NCI-H526 (cell line): ENCODE measurements around the gene SYT2.
"Not testable (repeated sequence)": the region's sequence is repeated elsewhere in the genome, so short reads cannot be mapped to it uniquely, and the experiment has no call there.

ENCODE experiments used
- DNase-seq, 2 experiments: peaks; one replicate each; lab custom pipeline; 2025; lab: John Stamatoyannopoulos, UW

SYT2 gene

DNA sequence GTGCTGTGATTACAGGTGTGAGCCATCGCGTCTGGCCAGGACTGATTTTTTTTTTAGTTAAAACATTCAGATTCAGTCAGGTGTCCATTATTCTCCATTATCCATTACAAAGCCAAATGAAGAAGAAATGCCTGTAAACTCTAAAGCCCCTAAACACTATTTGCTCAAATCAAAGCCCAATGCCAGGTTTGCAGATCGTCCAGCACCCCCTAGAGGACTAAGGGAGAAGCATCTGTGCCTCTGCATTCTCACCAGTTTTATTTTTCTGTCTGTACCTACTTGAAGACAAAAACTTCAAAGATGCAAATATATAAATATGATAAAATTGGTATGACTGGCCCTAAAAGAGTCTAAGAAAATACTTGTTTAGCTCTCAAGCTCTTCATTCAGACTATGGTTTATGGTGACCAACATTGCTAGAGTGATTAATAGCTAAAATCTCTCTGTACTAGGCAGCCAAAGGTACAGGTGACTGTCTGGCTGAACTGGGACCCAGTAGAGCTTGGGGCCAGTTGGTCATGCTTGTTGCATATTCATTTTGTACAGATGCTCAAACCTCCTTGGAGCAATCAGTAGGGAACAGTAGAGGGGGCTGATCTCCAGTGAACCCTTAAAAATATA is 138.4 kb downstream of the SYT2 start:
- DNase-seq = peak in 1 of 2 experiments; percentile 24

DNA sequence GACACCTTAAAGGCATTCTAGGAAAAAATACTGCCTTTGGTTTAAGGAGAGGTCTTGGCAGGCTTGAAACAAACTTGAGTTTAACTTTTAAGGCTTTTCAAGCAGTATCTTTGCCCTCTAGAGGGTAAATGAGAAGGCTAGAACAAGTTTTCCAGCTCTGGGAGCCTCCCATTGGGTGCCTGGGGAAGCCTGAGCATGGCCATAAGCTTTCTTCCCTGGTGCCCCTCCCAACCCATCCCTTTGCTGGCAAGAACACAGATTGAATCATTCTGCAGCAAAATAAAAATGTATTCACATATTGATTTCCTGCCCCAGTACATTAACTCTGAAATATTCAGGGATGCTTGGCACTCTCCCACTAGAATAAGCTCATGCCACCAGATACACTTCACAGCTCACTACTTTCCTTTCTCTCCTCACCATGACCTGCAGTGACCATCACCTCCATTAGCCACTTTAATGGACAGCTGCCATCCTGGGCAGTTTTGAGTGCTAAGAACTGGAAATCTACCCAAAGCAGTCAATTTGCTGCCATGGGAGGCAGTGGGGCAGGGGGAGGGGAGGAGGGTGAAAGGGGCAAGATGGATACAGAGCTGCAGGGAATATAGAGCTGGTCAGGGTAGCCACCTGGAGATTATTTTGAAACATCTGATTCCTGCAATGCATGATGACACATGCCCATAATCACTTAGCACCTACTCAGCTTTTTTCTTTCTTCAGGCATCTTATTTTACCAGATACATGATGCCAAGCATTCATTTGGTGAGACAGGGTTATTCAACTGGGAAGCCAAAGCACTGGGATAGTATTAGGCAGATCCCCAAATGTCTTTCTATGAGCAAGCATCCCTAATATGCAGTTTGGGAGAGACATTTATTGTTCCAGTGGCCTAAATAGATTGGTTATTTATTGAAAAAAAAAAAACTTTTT is 140.6 kb downstream of the SYT2 start:
- DNase-seq = no peak

DNA sequence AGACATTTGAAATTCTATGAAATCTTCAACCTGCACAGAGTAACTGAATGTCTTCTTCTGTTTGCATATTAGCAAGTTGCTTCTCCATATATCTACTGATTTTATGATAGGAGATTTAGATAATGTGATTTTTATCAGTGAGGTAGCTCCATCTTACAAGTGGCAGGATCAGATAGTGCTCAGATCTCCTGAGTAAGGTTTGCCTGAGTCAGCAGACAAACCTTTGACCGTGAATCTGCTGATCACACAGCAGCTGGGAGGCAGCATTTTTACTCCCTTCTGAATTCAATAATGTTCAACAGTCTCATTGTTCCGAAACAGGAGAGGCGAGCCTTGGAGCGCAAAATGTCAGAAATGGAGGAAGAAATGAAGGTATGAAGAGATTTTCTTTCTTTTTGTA is 141.4 kb downstream of the SYT2 start:
- DNase-seq = no peak

GRCh38 chr1:202568410-202568809 is 141.8 kb downstream of the SYT2 start:
- DNase-seq = no peak

DNA sequence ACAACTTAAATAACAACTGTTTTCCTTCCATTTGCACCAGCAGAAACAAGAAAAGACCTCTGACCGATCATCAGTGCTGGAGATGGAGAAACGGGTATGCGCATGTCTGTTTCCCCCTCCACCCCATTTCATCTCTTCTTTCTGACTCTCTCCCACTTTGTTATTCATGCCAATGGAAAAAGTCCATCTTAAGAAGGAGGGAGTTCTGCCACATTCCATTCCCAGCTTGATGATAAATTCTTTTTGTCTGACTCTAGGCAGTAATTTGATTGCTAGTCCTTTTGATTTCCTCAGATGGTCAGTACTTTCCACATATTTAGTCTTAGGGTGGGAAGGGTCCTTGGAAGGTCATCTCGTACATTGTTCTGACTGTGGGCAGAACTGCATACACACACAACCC is 142.5 kb downstream of the SYT2 start:
- no peak for DNase-seq

GRCh38 chr1:202565890-202566602 is 144.2 kb downstream of the SYT2 start:
- no peak for DNase-seq

- no peak for DNase-seq
Measured at GRCh38 chr1:202564958-202565495, 145.2 kb downstream of the SYT2 start.

DNA sequence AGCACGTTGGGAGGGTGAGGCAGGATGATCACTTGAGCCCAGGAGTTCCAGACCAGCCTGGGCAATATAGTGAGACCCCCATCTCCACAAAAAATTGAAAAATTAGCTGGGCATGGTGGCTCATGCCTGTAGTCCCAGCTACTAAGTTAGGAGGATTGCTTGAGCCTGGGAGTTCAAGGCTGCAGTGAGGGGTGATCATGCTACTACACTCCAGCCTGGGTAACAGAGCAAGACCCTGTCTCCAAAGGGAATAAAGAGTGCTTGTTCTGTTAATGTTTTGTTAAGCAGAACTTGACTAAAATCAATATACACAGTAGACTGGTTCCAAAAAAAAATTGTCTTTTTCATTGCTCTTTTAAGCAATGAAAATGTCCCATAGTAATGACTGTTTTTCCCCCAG is 146.4 kb downstream of the SYT2 start:
- no peak for DNase-seq

DNA sequence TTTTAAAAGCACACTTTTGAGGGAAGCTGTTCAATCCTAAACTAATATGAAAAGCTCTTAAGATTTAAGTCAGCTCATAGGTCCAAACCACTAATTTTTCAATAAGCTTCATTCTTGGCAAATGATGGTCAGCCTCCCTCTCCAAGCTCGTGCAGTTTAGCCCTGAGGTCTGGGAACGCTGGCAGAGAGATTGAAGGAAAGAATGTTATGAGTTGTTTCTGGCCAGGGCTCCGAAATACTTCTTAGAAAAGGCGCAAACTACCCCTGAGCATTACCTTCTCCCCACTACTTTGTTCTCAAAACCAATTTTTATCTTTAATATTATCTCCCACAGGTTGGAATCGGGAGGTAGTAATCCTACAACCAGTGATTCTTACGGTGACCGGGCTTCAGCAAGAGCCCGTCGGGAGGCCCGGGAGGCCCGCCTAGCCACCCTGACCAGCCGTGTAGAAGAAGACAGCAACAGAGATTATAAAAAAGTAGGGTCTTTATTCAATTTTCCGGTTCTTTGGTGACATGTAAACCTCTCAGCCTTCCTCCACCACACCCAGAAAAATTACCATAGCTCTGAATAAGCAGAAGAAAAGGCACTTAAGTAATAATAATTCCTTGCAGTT is 147.7 kb downstream of the SYT2 start:
- no peak for DNase-seq

GRCh38 chr1:202561726-202562443 is 148.4 kb downstream of the SYT2 start:
- no peak for DNase-seq

GRCh38 chr1:202561240-202561639 is 149.0 kb downstream of the SYT2 start:
- no peak for DNase-seq

DNA sequence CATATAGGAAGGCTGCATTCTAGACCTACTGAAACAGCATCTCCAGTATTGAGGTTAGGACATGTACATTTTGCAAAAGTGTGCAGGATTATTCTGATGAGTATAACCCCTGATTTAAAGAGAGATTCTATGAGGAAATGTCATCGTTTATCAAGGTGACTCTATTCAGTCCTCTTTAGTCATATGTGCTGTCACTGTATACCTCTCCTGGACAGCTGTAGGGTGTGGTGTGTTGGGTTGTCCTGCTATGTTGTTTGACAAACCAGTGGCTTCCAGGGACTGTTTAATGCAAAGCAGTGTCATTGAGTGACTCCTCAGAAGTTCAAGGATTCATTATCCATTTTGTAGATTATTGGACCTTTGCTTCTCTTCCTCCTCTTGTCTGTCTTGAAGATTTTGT is 152.6 kb downstream of the SYT2 start:
- not testable (repeated sequence) for DNase-seq

- not testable (repeated sequence) for DNase-seq
Measured at GRCh38 chr1:202556037-202556436, 154.2 kb downstream of the SYT2 start.

GRCh38 chr1:202554619-202555018 is 155.6 kb downstream of the SYT2 start:
- DNase-seq = not testable (repeated sequence)

GRCh38 chr1:202553560-202554038 is 156.7 kb downstream of the SYT2 start:
- DNase-seq = no peak

DNA sequence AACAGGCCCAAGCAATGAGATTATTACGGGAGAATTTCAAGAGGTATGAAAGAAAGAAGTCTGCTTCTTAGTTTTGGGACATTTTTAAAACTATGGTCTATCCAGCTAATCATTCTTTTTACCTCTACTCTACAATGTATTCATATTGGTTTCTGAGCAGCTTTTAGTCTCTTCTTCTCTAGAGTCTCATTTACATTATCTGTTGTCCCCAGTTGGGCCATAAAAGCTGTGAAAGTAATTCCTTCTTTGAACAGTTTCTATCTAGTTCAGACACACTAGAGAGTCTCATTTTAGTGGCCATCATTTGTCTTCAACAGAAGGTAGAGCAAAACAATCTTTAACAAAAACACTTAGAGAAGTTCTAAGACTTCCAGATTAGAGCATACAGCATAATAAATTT is 157.2 kb downstream of the SYT2 start:
- DNase-seq = not testable (repeated sequence)

GRCh38 chr1:202552615-202553014 is 157.6 kb downstream of the SYT2 start:
- DNase-seq = not testable (repeated sequence)

DNA sequence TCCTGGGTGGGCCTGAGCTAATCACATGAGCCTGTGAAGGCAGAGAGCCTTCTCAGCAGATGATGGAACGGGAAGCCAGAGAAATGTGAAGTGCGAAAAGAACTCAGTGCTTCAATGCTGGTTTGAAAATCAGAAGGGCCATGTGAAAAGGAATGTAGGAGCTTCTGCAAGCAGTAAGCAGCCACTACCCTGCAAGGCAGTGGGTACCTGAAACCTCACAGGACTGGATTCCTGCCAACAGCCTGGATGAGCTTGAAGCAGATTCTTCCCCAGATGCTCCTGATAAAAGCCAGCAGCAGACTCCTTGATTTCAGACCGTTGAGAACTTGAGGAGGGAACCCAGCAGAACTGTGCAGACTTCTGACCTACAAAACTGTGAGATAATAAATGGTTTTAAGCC is 158.6 kb downstream of the SYT2 start:
- no peak for DNase-seq

DNA sequence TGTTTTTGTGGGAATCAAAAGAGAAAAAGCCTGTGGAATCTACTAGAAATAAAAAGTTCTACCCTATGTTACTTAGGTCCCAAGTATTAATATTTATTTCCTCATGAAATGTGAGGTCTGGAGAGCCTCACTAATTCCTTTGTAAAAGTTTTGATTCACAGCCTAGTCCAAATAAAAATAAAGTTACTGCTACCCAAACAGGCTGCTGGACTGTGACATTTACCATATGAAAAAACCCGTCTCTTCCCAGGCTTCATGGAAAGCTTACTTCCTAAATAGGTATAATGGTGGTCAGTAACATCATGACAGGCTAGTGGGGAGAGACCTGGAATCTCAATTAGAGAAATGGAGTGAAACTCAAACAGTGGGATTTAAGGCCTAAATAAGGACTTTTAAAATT is 160.2 kb downstream of the SYT2 start:
- not testable (repeated sequence) for DNase-seq

- no peak for DNase-seq
Measured at GRCh38 chr1:202547215-202547614, 163.0 kb downstream of the SYT2 start.

GRCh38 chr1:202546796-202547195 is 163.5 kb downstream of the SYT2 start:
- not testable (repeated sequence) for DNase-seq
